HL-60 (cell line): ENCODE results near the gene ADSS1.
A peak's percentile ranks its signal among the peaks of the same experiment; 100 is the strongest.

Experiments
- CTCF ChIP-seq: IDR thresholded peaks from one replicate; pipeline ENCODE4 v1.5.1; 2011; ENCODE audit warnings: low read length, control low read depth, inconsistent platforms; ENCODE audit not compliant: insufficient read depth
- GABPA ChIP-seq: IDR thresholded peaks from 2 replicates; pipeline ENCODE4 v1.6.1; 2012; ENCODE audit warnings: low read depth
- POLR2AphosphoS5 ChIP-seq: IDR thresholded peaks from 2 replicates; pipeline ENCODE4 v1.6.1; 2012; ENCODE audit warnings: low read depth
- SPI1 ChIP-seq: IDR thresholded peaks from 2 replicates; pipeline ENCODE4 v1.6.1; 2012; ENCODE audit warnings: low read depth, mild to moderate bottlenecking, borderline replicate concordance
- TF ChIP-seq, protein P1 (sequence below): IDR thresholded peaks from 2 replicates; pipeline ENCODE4 v1.6.1; 2012; ENCODE audit warnings: low read depth; ENCODE audit not compliant: insufficient replicate concordance

DNA sequence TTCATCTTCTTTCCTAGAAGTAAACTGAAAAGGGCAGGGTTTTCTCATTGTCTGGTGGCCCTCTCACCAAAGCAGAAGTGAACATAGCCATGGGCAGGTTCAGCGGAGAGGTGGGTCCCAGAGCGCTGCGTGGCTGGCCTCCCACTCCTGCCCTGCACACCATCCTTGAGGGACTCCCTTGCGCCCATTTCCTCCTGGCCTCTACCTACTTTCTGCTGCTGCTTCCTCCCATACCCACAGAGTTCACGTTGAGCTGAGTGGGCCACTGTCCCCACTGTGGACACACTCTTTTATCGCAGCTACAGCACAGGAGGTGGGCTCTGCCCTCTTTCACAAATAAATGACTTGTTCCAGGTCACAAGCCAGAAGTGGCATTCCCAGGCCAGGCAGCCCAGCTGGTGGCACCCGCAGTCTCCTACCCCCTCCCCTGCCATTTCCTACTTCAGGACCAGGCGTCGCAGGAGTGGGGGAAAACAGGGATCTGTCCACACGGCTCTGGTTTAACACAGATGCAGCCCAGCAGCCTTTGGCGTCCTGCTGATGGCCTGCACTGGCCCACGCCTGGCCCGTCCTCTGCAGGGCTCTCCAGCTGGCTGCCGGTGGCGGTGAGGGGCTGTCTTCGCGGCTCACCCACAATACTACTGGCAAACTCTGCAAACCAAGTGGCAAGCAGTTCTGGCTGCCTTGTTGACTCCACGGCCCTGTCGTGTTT lies 33.8 kb downstream of the ADSS1 start:
- TF ChIP-seq CTCF: no peak
- TF ChIP-seq POLR2AphosphoS5: no peak
- TF ChIP-seq, protein P1, sequence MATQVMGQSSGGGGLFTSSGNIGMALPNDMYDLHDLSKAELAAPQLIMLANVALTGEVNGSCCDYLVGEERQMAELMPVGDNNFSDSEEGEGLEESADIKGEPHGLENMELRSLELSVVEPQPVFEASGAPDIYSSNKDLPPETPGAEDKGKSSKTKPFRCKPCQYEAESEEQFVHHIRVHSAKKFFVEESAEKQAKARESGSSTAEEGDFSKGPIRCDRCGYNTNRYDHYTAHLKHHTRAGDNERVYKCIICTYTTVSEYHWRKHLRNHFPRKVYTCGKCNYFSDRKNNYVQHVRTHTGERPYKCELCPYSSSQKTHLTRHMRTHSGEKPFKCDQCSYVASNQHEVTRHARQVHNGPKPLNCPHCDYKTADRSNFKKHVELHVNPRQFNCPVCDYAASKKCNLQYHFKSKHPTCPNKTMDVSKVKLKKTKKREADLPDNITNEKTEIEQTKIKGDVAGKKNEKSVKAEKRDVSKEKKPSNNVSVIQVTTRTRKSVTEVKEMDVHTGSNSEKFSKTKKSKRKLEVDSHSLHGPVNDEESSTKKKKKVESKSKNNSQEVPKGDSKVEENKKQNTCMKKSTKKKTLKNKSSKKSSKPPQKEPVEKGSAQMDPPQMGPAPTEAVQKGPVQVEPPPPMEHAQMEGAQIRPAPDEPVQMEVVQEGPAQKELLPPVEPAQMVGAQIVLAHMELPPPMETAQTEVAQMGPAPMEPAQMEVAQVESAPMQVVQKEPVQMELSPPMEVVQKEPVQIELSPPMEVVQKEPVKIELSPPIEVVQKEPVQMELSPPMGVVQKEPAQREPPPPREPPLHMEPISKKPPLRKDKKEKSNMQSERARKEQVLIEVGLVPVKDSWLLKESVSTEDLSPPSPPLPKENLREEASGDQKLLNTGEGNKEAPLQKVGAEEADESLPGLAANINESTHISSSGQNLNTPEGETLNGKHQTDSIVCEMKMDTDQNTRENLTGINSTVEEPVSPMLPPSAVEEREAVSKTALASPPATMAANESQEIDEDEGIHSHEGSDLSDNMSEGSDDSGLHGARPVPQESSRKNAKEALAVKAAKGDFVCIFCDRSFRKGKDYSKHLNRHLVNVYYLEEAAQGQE: no peak
- TF ChIP-seq GABPA: no peak
- TF ChIP-seq SPI1: peak; percentile 36; the same call in 1 of the 2 replicates
